Measurements from ENCODE around the gene CDHR2. TPM values are rescaled to one million over a fixed set of nuclear protein-coding genes. Genes with fewer than 3 reads are reported as not detected.
"Not testable (repeated sequence)": the region's sequence is repeated elsewhere in the genome, so short reads cannot be mapped to it uniquely, and the experiment has no call there.

Gene CDHR2
- total RNA-seq, 1 experiment from 2014 or later: 7.8 TPM

DNA sequence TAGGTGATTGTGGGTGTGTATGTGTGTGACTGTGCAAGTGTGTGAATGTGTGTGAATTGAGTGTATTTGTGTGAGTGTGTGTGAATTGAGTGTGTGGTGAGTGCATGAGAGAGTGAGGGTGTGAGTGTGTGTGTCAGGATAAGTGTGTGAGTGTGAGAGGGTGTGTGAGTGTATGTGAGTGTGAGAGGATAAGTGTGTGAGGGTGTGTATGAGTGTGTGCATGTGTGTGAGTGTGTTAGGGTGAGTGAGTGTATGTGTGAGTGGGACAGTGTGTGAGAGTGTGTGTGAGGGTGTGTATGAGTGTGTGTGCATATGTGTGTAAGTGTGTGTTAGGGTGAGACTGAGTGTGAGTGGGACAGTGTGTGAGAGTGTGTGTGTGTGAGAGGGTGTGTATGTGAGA is 39.2 kb downstream of the CDHR2 start:
- CTCF ChIA-PET: no interaction called here
- Mint-ChIP-seq H3K27ac (ENCODE audit: unreplicated experiment) (no peak overlapping the region), H3K4me3 (ENCODE audit: low read depth, unreplicated experiment) (no peak overlapping the region), H3K9me3 (ENCODE audit: low read depth, unreplicated experiment) (peaks cover 5% of the 10 kb centered on the region), H3K36me3 (ENCODE audit: insufficient read depth, unreplicated experiment) (no peaks in the 10 kb centered on the region), H3K4me1 (ENCODE audit: low read depth, unreplicated experiment) (no peaks in the 10 kb centered on the region), H3K27me3 (ENCODE audit: unreplicated experiment) (no peaks in the 10 kb centered on the region)
- no peak for DNase-seq
- TF ChIP-seq, protein P1, sequence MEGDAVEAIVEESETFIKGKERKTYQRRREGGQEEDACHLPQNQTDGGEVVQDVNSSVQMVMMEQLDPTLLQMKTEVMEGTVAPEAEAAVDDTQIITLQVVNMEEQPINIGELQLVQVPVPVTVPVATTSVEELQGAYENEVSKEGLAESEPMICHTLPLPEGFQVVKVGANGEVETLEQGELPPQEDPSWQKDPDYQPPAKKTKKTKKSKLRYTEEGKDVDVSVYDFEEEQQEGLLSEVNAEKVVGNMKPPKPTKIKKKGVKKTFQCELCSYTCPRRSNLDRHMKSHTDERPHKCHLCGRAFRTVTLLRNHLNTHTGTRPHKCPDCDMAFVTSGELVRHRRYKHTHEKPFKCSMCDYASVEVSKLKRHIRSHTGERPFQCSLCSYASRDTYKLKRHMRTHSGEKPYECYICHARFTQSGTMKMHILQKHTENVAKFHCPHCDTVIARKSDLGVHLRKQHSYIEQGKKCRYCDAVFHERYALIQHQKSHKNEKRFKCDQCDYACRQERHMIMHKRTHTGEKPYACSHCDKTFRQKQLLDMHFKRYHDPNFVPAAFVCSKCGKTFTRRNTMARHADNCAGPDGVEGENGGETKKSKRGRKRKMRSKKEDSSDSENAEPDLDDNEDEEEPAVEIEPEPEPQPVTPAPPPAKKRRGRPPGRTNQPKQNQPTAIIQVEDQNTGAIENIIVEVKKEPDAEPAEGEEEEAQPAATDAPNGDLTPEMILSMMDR (IDR thresholded peaks at IDR 0.05; ENCODE audit: unreplicated experiment): no peak
- intact Hi-C loops (cut with micrococcal nuclease; ENCODE audit: unreplicated experiment): no loop called here
- BruUV-seq (replicated peaks): no TSS peak

DNA sequence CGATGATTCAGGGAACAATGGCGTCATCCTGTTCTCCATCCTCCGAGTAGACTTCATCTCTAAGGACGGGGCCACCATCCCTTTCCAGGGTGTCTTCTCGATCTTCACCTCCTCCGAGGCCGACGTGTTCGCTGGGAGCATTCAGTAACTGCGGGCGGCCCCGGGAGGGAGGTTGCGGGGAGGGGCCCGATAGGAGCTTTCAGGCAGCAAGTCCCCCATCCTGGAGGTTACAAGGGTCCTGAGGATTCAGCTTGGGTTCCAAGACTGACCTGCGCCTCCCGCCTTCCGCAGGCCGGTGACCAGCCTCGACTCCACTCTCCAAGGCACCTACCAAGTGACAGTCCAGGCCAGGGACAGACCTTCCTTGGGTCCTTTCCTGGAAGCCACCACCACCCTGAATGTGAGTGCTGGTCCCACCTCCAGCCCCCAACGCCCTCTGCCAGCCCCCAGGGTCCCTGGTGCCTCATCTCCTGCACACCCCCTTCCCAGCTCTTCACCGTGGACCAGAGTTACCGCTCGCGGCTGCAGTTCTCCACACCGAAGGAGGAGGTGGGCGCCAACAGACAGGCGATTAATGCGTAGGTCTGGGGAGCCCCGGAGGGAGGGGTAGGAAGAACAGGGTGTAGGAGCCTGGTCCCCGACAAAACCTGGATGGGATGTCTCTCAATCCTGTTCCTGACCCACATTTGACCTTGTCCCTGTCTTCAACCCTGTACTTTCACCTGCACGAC is 40.1 kb downstream of the CDHR2 start:
- H3K27ac Mint-ChIP-seq (ENCODE audit: unreplicated experiment): no peak overlapping the region
- no TSS peak for BruUV-seq (replicated peaks)
- TF ChIP-seq, protein P1 (IDR thresholded peaks at IDR 0.05; ENCODE audit: unreplicated experiment): no peak
- H3K4me3 Mint-ChIP-seq (ENCODE audit: low read depth, unreplicated experiment): no peak overlapping the region
- no peaks in the 10 kb centered on the region for H3K4me1 Mint-ChIP-seq (ENCODE audit: low read depth, unreplicated experiment)
- DNase-seq: no peak
- H3K9me3 Mint-ChIP-seq (ENCODE audit: low read depth, unreplicated experiment): peaks cover 5% of the 10 kb centered on the region
- CTCF ChIA-PET: interaction anchor here (0.6 kb wide), 1 partner anchor 192 kb away, joined by 4 read pairs; no protein-coding TSS in a partner anchor
- H3K27me3 Mint-ChIP-seq (ENCODE audit: unreplicated experiment): no peaks in the 10 kb centered on the region
- intact Hi-C loops (cut with micrococcal nuclease; ENCODE audit: unreplicated experiment): no loop called here
- no peaks in the 10 kb centered on the region for H3K36me3 Mint-ChIP-seq (ENCODE audit: insufficient read depth, unreplicated experiment)

DNA sequence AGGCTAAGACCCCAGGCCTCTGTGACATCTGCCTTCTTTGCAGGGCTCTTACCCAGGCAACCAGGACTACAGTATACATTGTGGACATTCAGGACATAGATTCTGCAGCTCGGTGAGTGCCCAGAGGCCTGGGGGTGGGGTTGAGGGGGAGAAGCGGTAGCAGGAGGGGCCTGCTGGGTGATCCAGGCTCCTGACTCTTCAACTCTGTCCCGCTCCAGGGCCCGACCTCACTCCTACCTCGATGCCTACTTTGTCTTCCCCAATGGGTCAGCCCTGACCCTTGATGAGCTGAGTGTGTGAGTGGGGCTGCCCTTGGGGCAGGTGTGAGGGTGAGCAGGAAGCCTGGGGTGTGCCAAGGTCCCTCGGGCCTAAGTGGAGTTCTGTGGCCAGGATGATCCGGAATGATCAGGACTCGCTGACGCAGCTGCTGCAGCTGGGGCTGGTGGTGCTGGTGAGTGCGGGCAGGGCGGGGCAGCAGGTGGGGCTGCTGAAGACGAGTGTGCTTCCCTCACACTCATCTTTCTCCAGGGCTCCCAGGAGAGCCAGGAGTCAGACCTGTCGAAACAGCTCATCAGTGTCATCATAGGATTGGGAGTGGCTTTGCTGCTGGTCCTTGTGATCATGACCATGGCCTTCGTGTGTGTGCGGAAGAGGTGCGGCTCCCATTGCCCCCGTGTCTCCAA is 41.0 kb downstream of the CDHR2 start:
- no peaks in the 10 kb centered on the region for H3K27me3 Mint-ChIP-seq (ENCODE audit: unreplicated experiment)
- no TSS peak for BruUV-seq (replicated peaks)
- CTCF ChIA-PET: interaction anchor here (0.6 kb wide), 1 partner anchor 191 kb away, joined by 4 read pairs; no protein-coding TSS in a partner anchor
- TF ChIP-seq, protein P1 (IDR thresholded peaks at IDR 0.05; ENCODE audit: unreplicated experiment): no peak
- no peak overlapping the region for H3K4me3 Mint-ChIP-seq (ENCODE audit: low read depth, unreplicated experiment)
- H3K27ac Mint-ChIP-seq (ENCODE audit: unreplicated experiment): no peak overlapping the region
- intact Hi-C loops (cut with micrococcal nuclease; ENCODE audit: unreplicated experiment): no loop called here
- no peaks in the 10 kb centered on the region for H3K36me3 Mint-ChIP-seq (ENCODE audit: insufficient read depth, unreplicated experiment)
- DNase-seq: no peak
- H3K4me1 Mint-ChIP-seq (ENCODE audit: low read depth, unreplicated experiment): no peaks in the 10 kb centered on the region
- H3K9me3 Mint-ChIP-seq (ENCODE audit: low read depth, unreplicated experiment): peaks cover 5% of the 10 kb centered on the region

DNA sequence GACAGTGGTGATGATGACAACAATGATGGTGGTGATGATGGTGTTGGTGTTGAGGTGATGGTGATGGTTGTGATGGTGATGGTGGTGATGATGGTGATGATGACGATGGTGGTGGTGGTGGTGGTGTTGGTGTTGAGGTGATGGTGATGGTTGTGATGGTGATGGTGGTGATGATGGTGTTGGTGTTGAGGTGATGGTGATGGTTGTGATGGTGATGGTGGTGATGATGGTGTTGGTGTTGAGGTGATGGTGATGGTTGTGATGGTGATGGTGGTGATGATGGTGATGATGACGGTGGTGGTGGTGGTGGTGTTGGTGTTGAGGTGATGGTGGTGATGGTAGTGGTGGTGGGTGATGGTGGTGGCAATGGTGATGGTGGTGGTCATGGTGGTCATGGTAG is 42.5 kb downstream of the CDHR2 start:
- H3K4me3 Mint-ChIP-seq (ENCODE audit: low read depth, unreplicated experiment); H3K9me3 Mint-ChIP-seq (ENCODE audit: low read depth, unreplicated experiment); H3K4me1 Mint-ChIP-seq (ENCODE audit: low read depth, unreplicated experiment); H3K36me3 Mint-ChIP-seq (ENCODE audit: insufficient read depth, unreplicated experiment); H3K27ac Mint-ChIP-seq (ENCODE audit: unreplicated experiment); CTCF ChIA-PET; H3K27me3 Mint-ChIP-seq (ENCODE audit: unreplicated experiment); BruUV-seq (replicated peaks); intact Hi-C loops (cut with micrococcal nuclease; ENCODE audit: unreplicated experiment); DNase-seq: not testable (repeated sequence)

DNA sequence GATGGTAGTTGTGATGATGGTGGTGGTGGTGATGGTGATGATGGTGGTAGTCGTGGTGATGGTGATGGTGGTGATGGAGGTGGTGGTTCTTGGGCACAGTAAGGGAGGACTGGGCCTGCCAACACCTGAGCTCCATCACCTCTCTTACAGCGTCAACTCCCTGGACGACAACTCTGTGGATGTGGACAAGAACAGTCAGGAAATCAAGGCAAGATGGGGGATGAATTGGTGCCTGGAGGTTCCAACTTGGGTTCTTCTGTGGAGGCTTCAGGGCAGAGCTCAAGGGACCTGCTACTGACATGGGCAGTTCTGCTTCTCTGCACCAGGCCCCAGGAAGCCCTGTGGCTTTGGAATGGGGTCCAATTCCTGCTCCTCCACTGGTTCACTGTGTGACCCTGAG is 43.4 kb downstream of the CDHR2 start:
- no peak for DNase-seq
- H3K9me3 Mint-ChIP-seq (ENCODE audit: low read depth, unreplicated experiment): peaks cover 5% of the 10 kb centered on the region

More for the DNA sequence above, 43.4 kb downstream of the CDHR2 start:
- CTCF ChIA-PET: no interaction called here
- H3K27ac Mint-ChIP-seq (ENCODE audit: unreplicated experiment): no peak overlapping the region
- no peaks in the 10 kb centered on the region for H3K4me1 Mint-ChIP-seq (ENCODE audit: low read depth, unreplicated experiment)
- intact Hi-C loops (cut with micrococcal nuclease; ENCODE audit: unreplicated experiment): no loop called here
- H3K27me3 Mint-ChIP-seq (ENCODE audit: unreplicated experiment): no peaks in the 10 kb centered on the region
- TF ChIP-seq, protein P1 (IDR thresholded peaks at IDR 0.05; ENCODE audit: unreplicated experiment): no peak
- no peak overlapping the region for H3K4me3 Mint-ChIP-seq (ENCODE audit: low read depth, unreplicated experiment)
- no peaks in the 10 kb centered on the region for H3K36me3 Mint-ChIP-seq (ENCODE audit: insufficient read depth, unreplicated experiment)
- BruUV-seq (replicated peaks): no TSS peak
